GM23338 (cell line): ENCODE data around the gene AGFG2. TPM values are rescaled to one million over a fixed set of nuclear protein-coding genes. Genes with fewer than 3 reads are reported as not detected.
A peak's percentile ranks its signal among the peaks of the same experiment; 100 is the strongest.
"Not testable (repeated sequence)": the region's sequence is repeated elsewhere in the genome, so short reads cannot be mapped to it uniquely, and the experiment has no call there.

Experiments used
- ATAC-seq: fragments of 200-7000 bp; cut with Tn5 transposase; 3 replicates; pipeline ENCODE4 v1.9.1; 2020
- DNase-seq: peaks from one replicate; pipeline ENCODE4 v3.0.0-alpha.2; 2015; ENCODE audit warnings: low spot score
- H2AFZ ChIP-seq: fragments of 200-600 bp; sonication (generic); 2 replicates; pipeline ENCODE4 v1.8.0; 2016; ENCODE audit warnings: antibody characterized with exemption, mild to moderate bottlenecking, moderate library complexity
- H3F3A ChIP-seq: fragments of 200-600 bp; sonication (generic); replicated peaks from 2 replicates; pipeline ENCODE4 v1.8.0; 2017; ENCODE audit warnings: antibody characterized with exemption, mixed run types, low read depth
- H3K27ac ChIP-seq: fragments of 200-600 bp; sonication (generic); 2 replicates; pipeline ENCODE4 v1.6.1; 2016; ENCODE audit warnings: low read depth
- H3K27me3 ChIP-seq: fragments of 200-600 bp; sonication (generic); 2 replicates; pipeline ENCODE4 v1.8.0; 2016; ENCODE audit warnings: mild to moderate bottlenecking, mixed run types, moderate library complexity; ENCODE audit not compliant: insufficient read depth
- H3K36me3 ChIP-seq: fragments of 200-600 bp; sonication (generic); 2 replicates; pipeline ENCODE4 v1.8.0; 2016; ENCODE audit warnings: mild to moderate bottlenecking; ENCODE audit not compliant: insufficient read depth
- H3K4me1 ChIP-seq: fragments of 200-600 bp; sonication (generic); 2 replicates; pipeline ENCODE4 v1.8.0; 2016; ENCODE audit warnings: mild to moderate bottlenecking, moderate library complexity; ENCODE audit not compliant: insufficient read depth
- H3K4me2 ChIP-seq: fragments of 200-600 bp; sonication (generic); 2 replicates; pipeline ENCODE4 v1.7.1; 2017; ENCODE audit warnings: mixed run types
- H3K4me3 ChIP-seq: fragments of 200-600 bp; sonication (generic); 2 replicates; pipeline ENCODE4 v1.6.1; 2016; ENCODE audit warnings: mixed run types
- H3K79me2 ChIP-seq: fragments of 200-600 bp; sonication (generic); replicated peaks from 2 replicates; pipeline ENCODE4 v1.8.0; 2017; ENCODE audit warnings: mild to moderate bottlenecking; ENCODE audit not compliant: insufficient read depth
- H3K9me2 ChIP-seq: fragments of 200-600 bp; sonication (generic); 2 replicates; pipeline ENCODE4 v1.8.0; 2017; ENCODE audit not compliant: insufficient read depth
- H4K20me1 ChIP-seq: fragments of 200-600 bp; sonication (generic); replicated peaks from 2 replicates; pipeline ENCODE4 v1.8.0; 2017; ENCODE audit warnings: mild to moderate bottlenecking; ENCODE audit not compliant: insufficient read depth
- H3K27ac Mint-ChIP-seq: 2 replicates; pipeline ENCODE4 v1.8.0; 2020; ENCODE audit warnings: inconsistent platforms, mild to moderate bottlenecking, moderate library complexity, mixed read lengths
- H3K27me3 Mint-ChIP-seq: 3 replicates; pipeline ENCODE4 v1.8.0; 2022; ENCODE audit warnings: low read depth, mild to moderate bottlenecking, moderate library complexity, mixed read lengths, inconsistent platforms; ENCODE audit not compliant: insufficient read depth, poor library complexity
- H3K36me3 Mint-ChIP-seq: 3 replicates; pipeline ENCODE4 v1.8.0; 2021; ENCODE audit warnings: low read depth, mild to moderate bottlenecking, inconsistent platforms, moderate library complexity, mixed read lengths
- H3K4me1 Mint-ChIP-seq: 3 replicates; pipeline ENCODE4 v1.8.0; 2020; ENCODE audit warnings: mild to moderate bottlenecking, inconsistent platforms, mixed read lengths
- H3K4me3 Mint-ChIP-seq: 3 replicates; pipeline ENCODE4 v1.8.0; 2021; ENCODE audit warnings: moderate library complexity, mild to moderate bottlenecking, inconsistent platforms, mixed read lengths
- H3K9me3 Mint-ChIP-seq: 3 replicates; pipeline ENCODE4 v1.8.0; 2020; ENCODE audit warnings: moderate library complexity, mild to moderate bottlenecking, inconsistent platforms, mixed read lengths
- CREB1 ChIP-seq: fragments of 250-450 bp; sonication (Bioruptor Pico); IDR thresholded peaks from 2 replicates; pipeline ENCODE4 v1.5.0; 2020; ENCODE audit warnings: low read depth, mild to moderate bottlenecking, moderate library complexity
- CTCF ChIP-seq, 2 experiments: fragments of 200-600 bp in 1 of 2; sonication (generic) in 1 of 2; conservative IDR thresholded peaks; 2 replicates each; pipeline versions ENCODE4 v1.5.1 to v1.6.1; 2016 to 2017; ENCODE audit warnings: antibody characterized with exemption in 2 of 2, low read depth in 2 of 2, mild to moderate bottlenecking in 2 of 2, moderate library complexity in 1 of 2
- EZH2 ChIP-seq: fragments of 200-600 bp; sonication (generic); IDR thresholded peaks from one replicate; pipeline ENCODE4 v1.8.0; 2017; ENCODE audit warnings: antibody characterized with exemption, mild to moderate bottlenecking, low read depth; ENCODE audit not compliant: unreplicated experiment
- EZH2phosphoT487 ChIP-seq: fragments of 200-600 bp; sonication (generic); IDR thresholded peaks from one replicate; pipeline ENCODE4 v1.8.1; 2018; ENCODE audit warnings: antibody characterized with exemption; ENCODE audit not compliant: unreplicated experiment
- ZNF331 ChIP-seq: fragments of 250-450 bp; sonication (Bioruptor Pico); IDR thresholded peaks from 2 replicates; pipeline ENCODE4 v1.5.0; 2020; ENCODE audit warnings: low read depth, mild to moderate bottlenecking, moderate library complexity
- polyA plus RNA-seq: library from polyadenylated mRNA; unstranded; fragments of >200 nt; fragmentation: Nextera tagmentation; extraction: Ambion mirVana; gene quantifications from 2 replicates; pipeline ENCODE4 v1.2.1, GENCODE V29; 2016
- total RNA-seq: library from RNA; depleted of rRNA; stranded (reverse); fragments of >200 nt; shearing (Covaris generic); gene quantifications from 2 replicates; pipeline ENCODE4 v1.2.3, GENCODE V29; 2014
- TF ChIP-seq, protein P1 (sequence below): fragments of 250-450 bp; sonication (Bioruptor Pico); IDR thresholded peaks from 2 replicates; pipeline ENCODE4 v1.5.0; 2020; ENCODE audit warnings: mild to moderate bottlenecking, moderate library complexity
- TF ChIP-seq, protein P2 (sequence below): IDR thresholded peaks from 2 replicates; pipeline ENCODE4 v1.6.1; 2016; ENCODE audit warnings: antibody characterized with exemption

AGFG2 gene
- total and polyA plus RNA-seq, 2 experiments from 2014 or later: 2.3 to 8.9 TPM

- TF ChIP-seq, protein P1, sequence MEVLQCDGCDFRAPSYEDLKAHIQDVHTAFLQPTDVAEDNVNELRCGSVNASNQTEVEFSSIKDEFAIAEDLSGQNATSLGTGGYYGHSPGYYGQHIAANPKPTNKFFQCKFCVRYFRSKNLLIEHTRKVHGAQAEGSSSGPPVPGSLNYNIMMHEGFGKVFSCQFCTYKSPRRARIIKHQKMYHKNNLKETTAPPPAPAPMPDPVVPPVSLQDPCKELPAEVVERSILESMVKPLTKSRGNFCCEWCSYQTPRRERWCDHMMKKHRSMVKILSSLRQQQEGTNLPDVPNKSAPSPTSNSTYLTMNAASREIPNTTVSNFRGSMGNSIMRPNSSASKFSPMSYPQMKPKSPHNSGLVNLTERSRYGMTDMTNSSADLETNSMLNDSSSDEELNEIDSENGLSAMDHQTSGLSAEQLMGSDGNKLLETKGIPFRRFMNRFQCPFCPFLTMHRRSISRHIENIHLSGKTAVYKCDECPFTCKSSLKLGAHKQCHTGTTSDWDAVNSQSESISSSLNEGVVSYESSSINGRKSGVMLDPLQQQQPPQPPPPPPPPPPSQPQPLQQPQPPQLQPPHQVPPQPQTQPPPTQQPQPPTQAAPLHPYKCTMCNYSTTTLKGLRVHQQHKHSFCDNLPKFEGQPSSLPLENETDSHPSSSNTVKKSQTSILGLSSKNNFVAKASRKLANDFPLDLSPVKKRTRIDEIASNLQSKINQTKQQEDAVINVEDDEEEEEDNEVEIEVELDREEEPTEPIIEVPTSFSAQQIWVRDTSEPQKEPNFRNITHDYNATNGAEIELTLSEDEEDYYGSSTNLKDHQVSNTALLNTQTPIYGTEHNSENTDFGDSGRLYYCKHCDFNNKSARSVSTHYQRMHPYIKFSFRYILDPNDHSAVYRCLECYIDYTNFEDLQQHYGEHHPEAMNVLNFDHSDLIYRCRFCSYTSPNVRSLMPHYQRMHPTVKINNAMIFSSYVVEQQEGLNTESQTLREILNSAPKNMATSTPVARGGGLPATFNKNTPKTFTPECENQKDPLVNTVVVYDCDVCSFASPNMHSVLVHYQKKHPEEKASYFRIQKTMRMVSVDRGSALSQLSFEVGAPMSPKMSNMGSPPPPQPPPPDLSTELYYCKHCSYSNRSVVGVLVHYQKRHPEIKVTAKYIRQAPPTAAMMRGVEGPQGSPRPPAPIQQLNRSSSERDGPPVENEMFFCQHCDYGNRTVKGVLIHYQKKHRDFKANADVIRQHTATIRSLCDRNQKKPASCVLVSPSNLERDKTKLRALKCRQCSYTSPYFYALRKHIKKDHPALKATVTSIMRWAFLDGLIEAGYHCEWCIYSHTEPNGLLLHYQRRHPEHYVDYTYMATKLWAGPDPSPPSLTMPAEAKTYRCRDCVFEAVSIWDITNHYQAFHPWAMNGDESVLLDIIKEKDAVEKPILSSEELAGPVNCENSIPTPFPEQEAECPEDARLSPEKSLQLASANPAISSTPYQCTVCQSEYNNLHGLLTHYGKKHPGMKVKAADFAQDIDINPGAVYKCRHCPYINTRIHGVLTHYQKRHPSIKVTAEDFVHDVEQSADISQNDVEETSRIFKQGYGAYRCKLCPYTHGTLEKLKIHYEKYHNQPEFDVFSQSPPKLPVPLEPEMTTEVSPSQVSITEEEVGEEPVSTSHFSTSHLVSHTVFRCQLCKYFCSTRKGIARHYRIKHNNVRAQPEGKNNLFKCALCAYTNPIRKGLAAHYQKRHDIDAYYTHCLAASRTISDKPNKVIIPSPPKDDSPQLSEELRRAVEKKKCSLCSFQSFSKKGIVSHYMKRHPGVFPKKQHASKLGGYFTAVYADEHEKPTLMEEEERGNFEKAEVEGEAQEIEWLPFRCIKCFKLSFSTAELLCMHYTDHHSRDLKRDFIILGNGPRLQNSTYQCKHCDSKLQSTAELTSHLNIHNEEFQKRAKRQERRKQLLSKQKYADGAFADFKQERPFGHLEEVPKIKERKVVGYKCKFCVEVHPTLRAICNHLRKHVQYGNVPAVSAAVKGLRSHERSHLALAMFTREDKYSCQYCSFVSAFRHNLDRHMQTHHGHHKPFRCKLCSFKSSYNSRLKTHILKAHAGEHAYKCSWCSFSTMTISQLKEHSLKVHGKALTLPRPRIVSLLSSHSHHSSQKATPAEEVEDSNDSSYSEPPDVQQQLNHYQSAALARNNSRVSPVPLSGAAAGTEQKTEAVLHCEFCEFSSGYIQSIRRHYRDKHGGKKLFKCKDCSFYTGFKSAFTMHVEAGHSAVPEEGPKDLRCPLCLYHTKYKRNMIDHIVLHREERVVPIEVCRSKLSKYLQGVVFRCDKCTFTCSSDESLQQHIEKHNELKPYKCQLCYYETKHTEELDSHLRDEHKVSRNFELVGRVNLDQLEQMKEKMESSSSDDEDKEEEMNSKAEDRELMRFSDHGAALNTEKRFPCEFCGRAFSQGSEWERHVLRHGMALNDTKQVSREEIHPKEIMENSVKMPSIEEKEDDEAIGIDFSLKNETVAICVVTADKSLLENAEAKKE: no peak
- TF ChIP-seq EZH2phosphoT487: no peak
- no peak for TF ChIP-seq EZH2
- TF ChIP-seq ZNF331 (CRISPR knock-in tag): no peak
Measured at GRCh38 chr7:100546926-100547800, 8.2 kb downstream of the AGFG2 start (continued).

DNA sequence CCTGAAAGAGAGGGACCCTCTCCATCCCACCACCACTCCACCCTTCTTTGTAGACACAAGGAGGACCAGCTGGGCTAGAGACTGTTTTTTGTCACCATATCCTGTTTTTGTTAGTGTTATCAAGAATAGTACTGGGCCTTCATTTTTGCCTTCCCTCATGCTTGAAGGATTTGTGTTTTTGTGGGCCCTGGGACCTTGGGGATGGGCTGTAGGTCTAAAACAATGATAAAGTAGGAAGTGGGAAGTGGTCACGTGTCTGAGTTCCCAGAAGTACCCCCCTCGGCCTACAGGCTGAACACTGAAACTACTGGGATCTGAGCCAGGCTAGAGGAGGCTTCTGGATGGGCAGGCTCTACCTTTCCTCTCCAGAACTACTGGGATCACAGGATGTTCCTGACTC is 8.9 kb downstream of the AGFG2 start:
- H3F3A ChIP-seq: peaks cover 12% of the 10 kb centered on the region; the same call in 1 of the 2 replicates
- Mint-ChIP-seq H3K27me3 (peaks cover 3% of the 10 kb centered on the region), H3K27ac (peak overlapping the region; percentile 59; the same call in 1 of the 2 replicates), H3K36me3 (peaks cover 6% of the 10 kb centered on the region), H3K4me3 (no peak overlapping the region), H3K4me1 (peaks cover 50% of the 10 kb centered on the region), H3K9me3 (no peaks in the 10 kb centered on the region; the same call in 2 of the 3 replicates)
- H3K36me3 ChIP-seq: no peaks in the 10 kb centered on the region
- H3K27me3 ChIP-seq: no peaks in the 10 kb centered on the region
- H3K4me2 ChIP-seq: no peak overlapping the region
- no peak overlapping the region for H3K4me3 ChIP-seq
- H3K4me1 ChIP-seq: peaks cover 39% of the 10 kb centered on the region
- TF ChIP-seq, protein P2, sequence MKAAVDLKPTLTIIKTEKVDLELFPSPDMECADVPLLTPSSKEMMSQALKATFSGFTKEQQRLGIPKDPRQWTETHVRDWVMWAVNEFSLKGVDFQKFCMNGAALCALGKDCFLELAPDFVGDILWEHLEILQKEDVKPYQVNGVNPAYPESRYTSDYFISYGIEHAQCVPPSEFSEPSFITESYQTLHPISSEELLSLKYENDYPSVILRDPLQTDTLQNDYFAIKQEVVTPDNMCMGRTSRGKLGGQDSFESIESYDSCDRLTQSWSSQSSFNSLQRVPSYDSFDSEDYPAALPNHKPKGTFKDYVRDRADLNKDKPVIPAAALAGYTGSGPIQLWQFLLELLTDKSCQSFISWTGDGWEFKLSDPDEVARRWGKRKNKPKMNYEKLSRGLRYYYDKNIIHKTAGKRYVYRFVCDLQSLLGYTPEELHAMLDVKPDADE: no peak
- TF ChIP-seq CREB1 (CRISPR knock-in tag) (no peak), CTCF (conservative IDR thresholded peaks at IDR 0.05; ENCODE audit: low read depth in 2 of 2) (no peak)
- no peaks in the 10 kb centered on the region for H3K9me2 ChIP-seq
- peaks cover 13% of the 10 kb centered on the region for H3K79me2 ChIP-seq
- DNase-seq (no peak), ATAC-seq (peak; percentile 42)
- H3K27ac ChIP-seq: no peak overlapping the region
- no peaks in the 10 kb centered on the region for H4K20me1 ChIP-seq
- no peak overlapping the region for H2AFZ ChIP-seq

GRCh38 chr7:100548446-100548845 is 9.4 kb downstream of the AGFG2 start:
- not testable (repeated sequence) for H3K36me3 ChIP-seq, H2AFZ ChIP-seq, ATAC-seq, H3K9me3 Mint-ChIP-seq, H3K27me3 Mint-ChIP-seq, H3K36me3 Mint-ChIP-seq, H4K20me1 ChIP-seq, H3K4me3 ChIP-seq, H3K9me2 ChIP-seq, H3K27ac Mint-ChIP-seq, H3K4me3 Mint-ChIP-seq, H3K27ac ChIP-seq, DNase-seq, H3K27me3 ChIP-seq, H3K4me2 ChIP-seq
- peaks cover 45% of the 10 kb centered on the region for H3K4me1 Mint-ChIP-seq
- peaks cover 12% of the 10 kb centered on the region; the same call in 1 of the 2 replicates for H3F3A ChIP-seq
- peaks cover 13% of the 10 kb centered on the region for H3K79me2 ChIP-seq
- H3K4me1 ChIP-seq: peaks cover 33% of the 10 kb centered on the region
